ENCODE measurements around the gene KCMF1. TPM values are rescaled to one million over a fixed set of nuclear protein-coding genes. Genes with fewer than 3 reads are reported as not detected.

Gene KCMF1
- total RNA-seq, 1 donor from 2014 or later: 96.6 TPM

DNA sequence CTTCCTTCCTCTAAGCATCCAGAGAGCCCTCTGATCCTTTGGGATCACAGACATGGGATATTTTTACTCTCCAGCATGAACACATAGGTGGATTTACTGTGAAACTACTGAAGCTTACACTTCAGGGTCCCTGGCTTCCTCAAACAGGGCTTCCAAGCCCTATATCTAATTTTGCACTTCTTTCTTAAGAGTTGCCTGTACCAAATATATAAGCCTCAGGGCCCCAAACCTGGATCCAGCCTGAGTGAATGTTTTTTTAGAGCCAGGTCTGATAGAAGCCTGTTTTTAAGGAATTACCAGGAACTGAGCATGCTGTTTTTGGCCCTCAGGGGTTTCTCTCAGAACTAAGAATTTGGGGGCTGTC, 13.2 kb upstream of the KCMF1 start:
- H3K9me3 Mint-ChIP-seq: no peaks in the 10 kb centered on the region
- peaks cover 1% of the 10 kb centered on the region for H3K36me3 Mint-ChIP-seq (ENCODE audit: low read depth)
- no peak overlapping the region for H3K4me3 Mint-ChIP-seq
- H3K4me1 Mint-ChIP-seq: peaks cover 37% of the 10 kb centered on the region
- ChIA-PET CTCF (interaction anchor here (0.8 kb wide), 1 partner anchor 31 kb away, joined by 3 read pairs; no protein-coding TSS in a partner anchor), POLR2A (interaction anchor here (1.3 to 4.0 kb wide), 2 partner anchors 12 kb away, joined by 3 to 28 read pairs; no protein-coding TSS in a partner anchor)
- DNase-seq (no peak), ATAC-seq (ENCODE audit: low read depth) (no peak)
- H3K27me3 Mint-ChIP-seq: no peaks in the 10 kb centered on the region
- TF ChIP-seq CTCF (IDR thresholded peaks at IDR 0.05): no peak
- H3K27ac Mint-ChIP-seq: peak overlapping the region; percentile 42
- intact Hi-C loops (cut with micrococcal nuclease): no loop called here

- TF ChIP-seq CTCF (IDR thresholded peaks at IDR 0.05): no peak
- Mint-ChIP-seq H3K4me3 (no peak overlapping the region), H3K9me3 (no peaks in the 10 kb centered on the region), H3K27me3 (no peaks in the 10 kb centered on the region), H3K36me3 (ENCODE audit: low read depth) (peaks cover 7% of the 10 kb centered on the region), H3K27ac (peak overlapping the region; percentile 42), H3K4me1 (peaks cover 44% of the 10 kb centered on the region)
- DNase-seq (no peak), ATAC-seq (ENCODE audit: low read depth) (peak; percentile 11)
- ChIA-PET CTCF (interaction anchor here (0.8 kb wide), 1 partner anchor 33 kb away, joined by 3 read pairs; no protein-coding TSS in a partner anchor), POLR2A (interaction anchor here (0.7 to 4.0 kb wide), 7 partner anchors 9 to 452 kb away, joined by 3 to 28 read pairs (median 5); partner anchors contain the start of genes CAPG and KCMF1)
- intact Hi-C loops (cut with micrococcal nuclease): no loop called here
Observed at GRCh38 chr2:84958135-84959059, 12.6 kb upstream of the KCMF1 start.

DNA sequence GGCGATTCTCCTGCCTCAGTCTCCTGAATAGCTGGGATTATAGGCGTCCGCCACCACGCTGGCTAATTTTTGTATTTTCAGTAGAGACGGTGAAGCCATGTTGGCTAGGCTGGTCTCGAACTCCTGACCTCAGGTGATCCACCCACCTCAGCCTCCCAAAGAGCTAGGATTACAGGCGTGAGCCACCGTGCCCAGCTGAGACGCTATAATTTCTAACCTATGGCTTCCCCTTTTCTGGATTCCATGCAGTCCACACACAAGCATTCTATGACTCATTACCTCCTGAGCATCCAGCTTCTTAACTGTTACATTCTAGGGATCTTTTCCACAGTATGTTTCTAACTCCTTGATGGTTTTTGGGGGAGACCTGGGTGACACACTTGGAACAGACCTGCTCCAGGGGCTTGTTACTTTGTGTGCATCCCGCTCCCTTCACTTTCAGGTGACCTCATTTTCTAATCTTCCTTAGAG, 11.8 kb upstream of the KCMF1 start:
- Mint-ChIP-seq H3K27ac (peak overlapping the region; percentile 31), H3K4me3 (no peak overlapping the region), H3K4me1 (peaks cover 51% of the 10 kb centered on the region), H3K9me3 (no peaks in the 10 kb centered on the region), H3K27me3 (no peaks in the 10 kb centered on the region), H3K36me3 (ENCODE audit: low read depth) (peaks cover 14% of the 10 kb centered on the region)
- TF ChIP-seq CTCF (IDR thresholded peaks at IDR 0.05): no peak
- DNase-seq (no peak), ATAC-seq (ENCODE audit: low read depth) (no peak)
- intact Hi-C loops (cut with micrococcal nuclease): no loop called here
- POLR2A ChIA-PET: interaction anchor here (0.8 to 4.0 kb wide), 6 partner anchors 10 to 71 kb away, joined by 3 to 28 read pairs (median 10); partner anchors contain the start of gene KCMF1
- CTCF ChIA-PET: no interaction called here

GRCh38 chr2:84959566-84960506, 11.1 kb upstream of the KCMF1 start:
- Mint-ChIP-seq H3K4me3 (peak overlapping the region; percentile 33), H3K4me1 (peaks cover 58% of the 10 kb centered on the region), H3K27ac (peak overlapping the region; percentile 71), H3K36me3 (ENCODE audit: low read depth) (peaks cover 17% of the 10 kb centered on the region), H3K9me3 (no peaks in the 10 kb centered on the region), H3K27me3 (no peaks in the 10 kb centered on the region)
- CTCF ChIA-PET: interaction anchor here (0.9 to 1.7 kb wide), 2 partner anchors 10 to 13 kb away, joined by 3 to 6 read pairs; no protein-coding TSS in a partner anchor
- POLR2A ChIA-PET: interaction anchor here (0.6 to 4.0 kb wide), 9 partner anchors 10 to 71 kb away, joined by 3 to 28 read pairs (median 9); partner anchors contain the start of gene KCMF1
- intact Hi-C loops (cut with micrococcal nuclease): loop anchor here (1.0 kb wide), 1 partner anchor 9 kb away; no protein-coding TSS in a partner anchor
- DNase-seq (no peak), ATAC-seq (ENCODE audit: low read depth) (peak; percentile 38)
- no peak for TF ChIP-seq CTCF (IDR thresholded peaks at IDR 0.05)
